ENCODE data around the gene WFS1. TPM values are rescaled to one million over a fixed set of nuclear protein-coding genes. Genes with fewer than 3 reads are reported as not detected.

The WFS1 gene
- total RNA-seq, 6 experiments from 2014 or later: 11.3 to 19.7 (median 15.9) TPM

DNA sequence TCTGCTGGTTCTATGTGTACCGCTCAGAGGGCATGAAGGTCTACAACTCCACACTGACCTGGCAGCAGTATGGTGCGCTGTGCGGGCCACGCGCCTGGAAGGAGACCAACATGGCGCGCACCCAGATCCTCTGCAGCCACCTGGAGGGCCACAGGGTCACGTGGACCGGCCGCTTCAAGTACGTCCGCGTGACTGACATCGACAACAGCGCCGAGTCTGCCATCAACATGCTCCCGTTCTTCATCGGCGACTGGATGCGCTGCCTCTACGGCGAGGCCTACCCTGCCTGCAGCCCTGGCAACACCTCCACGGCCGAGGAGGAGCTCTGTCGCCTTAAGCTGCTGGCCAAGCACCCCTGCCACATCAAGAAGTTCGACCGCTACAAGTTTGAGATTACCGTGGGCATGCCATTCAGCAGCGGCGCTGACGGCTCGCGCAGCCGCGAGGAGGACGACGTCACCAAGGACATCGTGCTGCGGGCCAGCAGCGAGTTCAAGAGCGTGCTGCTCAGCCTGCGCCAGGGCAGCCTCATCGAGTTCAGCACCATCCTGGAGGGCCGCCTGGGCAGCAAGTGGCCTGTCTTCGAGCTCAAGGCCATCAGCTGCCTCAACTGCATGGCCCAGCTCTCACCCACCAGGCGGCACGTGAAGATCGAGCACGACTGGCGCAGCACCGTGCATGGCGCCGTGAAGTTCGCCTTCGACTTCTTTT lies 32.2 kb downstream of the WFS1 start:
- ATAC-seq (no peak), DNase-seq (peak in 1 of 3 donors; percentile 16)
- TF ChIP-seq POLR2A (IDR thresholded peaks at IDR 0.05): no peak
- TF ChIP-seq, protein P1, sequence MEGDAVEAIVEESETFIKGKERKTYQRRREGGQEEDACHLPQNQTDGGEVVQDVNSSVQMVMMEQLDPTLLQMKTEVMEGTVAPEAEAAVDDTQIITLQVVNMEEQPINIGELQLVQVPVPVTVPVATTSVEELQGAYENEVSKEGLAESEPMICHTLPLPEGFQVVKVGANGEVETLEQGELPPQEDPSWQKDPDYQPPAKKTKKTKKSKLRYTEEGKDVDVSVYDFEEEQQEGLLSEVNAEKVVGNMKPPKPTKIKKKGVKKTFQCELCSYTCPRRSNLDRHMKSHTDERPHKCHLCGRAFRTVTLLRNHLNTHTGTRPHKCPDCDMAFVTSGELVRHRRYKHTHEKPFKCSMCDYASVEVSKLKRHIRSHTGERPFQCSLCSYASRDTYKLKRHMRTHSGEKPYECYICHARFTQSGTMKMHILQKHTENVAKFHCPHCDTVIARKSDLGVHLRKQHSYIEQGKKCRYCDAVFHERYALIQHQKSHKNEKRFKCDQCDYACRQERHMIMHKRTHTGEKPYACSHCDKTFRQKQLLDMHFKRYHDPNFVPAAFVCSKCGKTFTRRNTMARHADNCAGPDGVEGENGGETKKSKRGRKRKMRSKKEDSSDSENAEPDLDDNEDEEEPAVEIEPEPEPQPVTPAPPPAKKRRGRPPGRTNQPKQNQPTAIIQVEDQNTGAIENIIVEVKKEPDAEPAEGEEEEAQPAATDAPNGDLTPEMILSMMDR (IDR thresholded peaks at IDR 0.05): no peak
- Histone ChIP-seq H3K27me3 (no peaks in the 10 kb centered on the region), H3K9me3 (no peaks in the 10 kb centered on the region), H3K4me3 (no peak overlapping the region), H3K4me1 (no peaks in the 10 kb centered on the region), H3K36me3 (peaks cover 0 to 12% (median 3%) of the 10 kb centered on the region in 4 donors), H3K27ac (no peak overlapping the region)
- intact Hi-C loops (cut with DNase I): no loop called here
- WGBS (ENCODE audit: insufficient coverage, low coverage, low lambda C conversion rate, missing lambda C conversion rate): no CpG with 5 or more reads among the region's 55 CpGs

DNA sequence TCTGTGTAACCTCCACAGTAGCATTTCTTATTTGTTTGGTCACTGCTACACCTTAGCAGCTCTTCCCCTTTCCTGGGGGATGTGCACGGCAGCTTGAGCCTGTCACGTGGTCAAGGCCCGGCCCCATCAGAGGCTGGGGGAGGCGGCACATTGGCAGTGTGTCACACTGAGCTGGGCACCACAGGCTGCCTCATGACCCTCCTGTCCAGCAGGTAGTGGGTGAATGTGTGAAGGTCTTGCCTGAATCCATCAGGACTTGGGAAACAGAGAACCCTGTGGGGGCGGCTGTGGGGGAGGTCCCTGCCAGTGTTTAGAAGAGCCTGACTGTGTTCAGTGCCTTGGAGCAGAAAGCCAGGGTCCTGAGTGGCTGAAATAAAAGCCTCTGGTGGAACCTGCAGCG lies 33.2 kb downstream of the WFS1 start:
- Histone ChIP-seq H3K4me3 (no peak overlapping the region), H3K9me3 (no peaks in the 10 kb centered on the region), H3K27ac (no peak overlapping the region), H3K27me3 (no peaks in the 10 kb centered on the region), H3K36me3 (peaks cover 0 to 12% (median 3%) of the 10 kb centered on the region in 4 donors), H3K4me1 (no peaks in the 10 kb centered on the region)
- ATAC-seq (no peak), DNase-seq (no peak)
- intact Hi-C loops (cut with DNase I): no loop called here
- WGBS (ENCODE audit: insufficient coverage, low coverage, low lambda C conversion rate, missing lambda C conversion rate): 100% methylated on average over 1 of the region's 6 CpGs
- TF ChIP-seq POLR2A (IDR thresholded peaks at IDR 0.05): no peak
- TF ChIP-seq, protein P1 (IDR thresholded peaks at IDR 0.05): no peak

DNA sequence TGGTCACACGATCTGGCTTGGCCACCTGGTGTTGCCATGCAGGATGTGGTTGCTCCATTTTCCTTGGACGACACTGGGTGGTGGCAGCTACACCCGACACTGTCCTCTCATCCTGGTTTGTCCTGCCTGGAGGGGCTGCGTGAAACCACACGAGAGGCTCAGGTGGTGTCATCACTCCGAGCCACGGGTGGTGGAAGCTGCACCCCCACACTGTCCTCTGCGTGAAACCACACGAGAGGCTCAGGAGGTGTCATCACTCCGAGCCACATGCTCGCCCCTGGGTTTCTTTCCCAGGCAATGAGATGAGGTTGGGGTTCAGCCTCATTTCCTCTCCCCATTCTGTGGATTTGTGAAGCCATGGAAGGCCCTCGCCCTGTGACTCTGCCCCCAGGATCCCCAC lies 34.3 kb downstream of the WFS1 start:
- TF ChIP-seq POLR2A (IDR thresholded peaks at IDR 0.05): no peak
- TF ChIP-seq, protein P1 (IDR thresholded peaks at IDR 0.05): no peak
- Histone ChIP-seq H3K27ac (no peak overlapping the region), H3K9me3 (no peaks in the 10 kb centered on the region), H3K36me3 (peaks cover 0 to 12% (median 3%) of the 10 kb centered on the region in 4 donors), H3K27me3 (no peaks in the 10 kb centered on the region), H3K4me3 (no peak overlapping the region), H3K4me1 (no peaks in the 10 kb centered on the region)
- DNase-seq (no peak), ATAC-seq (no peak)
- intact Hi-C loops (cut with DNase I): no loop called here
- no CpG with 5 or more reads among the region's 12 CpGs for WGBS (ENCODE audit: insufficient coverage, low coverage, low lambda C conversion rate, missing lambda C conversion rate)

DNA sequence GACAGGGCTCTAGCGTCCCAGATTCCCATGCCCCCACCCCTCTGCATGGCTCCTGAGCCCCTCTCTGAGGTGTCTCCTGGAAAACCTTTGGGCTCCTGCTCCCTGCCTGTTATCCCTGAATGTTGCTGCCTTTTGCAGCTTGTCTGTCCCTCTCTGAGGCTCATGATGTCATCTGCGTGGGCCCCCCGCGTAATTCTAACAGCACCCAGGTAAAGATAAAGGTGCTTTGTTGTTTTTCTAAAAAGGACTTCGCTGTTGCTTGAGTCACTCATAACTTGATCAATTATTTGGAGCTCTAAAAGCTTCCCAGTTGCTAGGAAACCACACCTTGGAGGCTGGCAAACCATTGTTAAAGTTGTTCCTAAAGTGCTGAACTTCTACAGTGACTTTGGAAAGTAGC lies 36.6 kb downstream of the WFS1 start:
- H3K4me3 ChIP-seq: no peak overlapping the region
- ATAC-seq (no peak), DNase-seq (no peak)
- no peaks in the 10 kb centered on the region for H3K4me1 ChIP-seq
- no peak overlapping the region for H3K27ac ChIP-seq
- H3K36me3 ChIP-seq: peaks cover 0 to 7% (median 1%) of the 10 kb centered on the region in 4 donors
- WGBS (ENCODE audit: insufficient coverage, low coverage, low lambda C conversion rate, missing lambda C conversion rate): 80% methylated on average over 4 of the region's 5 CpGs
- no peaks in the 10 kb centered on the region for H3K9me3 ChIP-seq
- intact Hi-C loops (cut with DNase I): no loop called here
- TF ChIP-seq, protein P1 (IDR thresholded peaks at IDR 0.05): no peak
- TF ChIP-seq POLR2A (IDR thresholded peaks at IDR 0.05): no peak
- no peaks in the 10 kb centered on the region for H3K27me3 ChIP-seq

Measured in right lobe of liver (tissue), 6 donors.